A549 (cell line): ENCODE results near the gene EMSY. TPM values are rescaled to one million over a fixed set of nuclear protein-coding genes. Genes with fewer than 3 reads are reported as not detected.

Source experiments
- ATAC-seq, 2 experiments: fragments of 200-7000 bp in 1 of 2; fragments of >200 bp in 1 of 2; cut with Nextera tagmentation in 1 of 2; cut with Tn5 transposase in 1 of 2; 3 replicates each; pipeline versions ENCODE4 v1.8.0 to v1.9.1; 2018 to 2020; ENCODE audit warnings: mild to moderate bottlenecking in 1 of 2, moderate library complexity in 1 of 2
- CTCF ChIA-PET: fragments of 300-600 bp; sonication (Branson Sonifier 250); formaldehyde crosslinking; extraction: SDS; loops from one replicate; lab custom pipeline; 2021; ENCODE audit warnings: antibody characterized with exemption, inconsistent platforms; lab: Yijun Ruan, JAX
- POLR2A ChIA-PET: fragments of 350-600 bp; formaldehyde crosslinking; extraction: SDS; loops from one replicate; lab custom pipeline; 2021; ENCODE audit warnings: antibody characterized with exemption, inconsistent platforms; lab: Yijun Ruan, JAX
- DNase-seq, 2 experiments: peaks; one replicate each; pipeline versions ENCODE4 v3.0.0 to v3.0.0-alpha.2; 2011 to 2016; ENCODE audit warnings: low read depth in 1 of 2, low spot score in 1 of 2
- FAIRE-seq: peaks from 2 replicates; lab custom pipeline; 2011; peaks lifted over from hg19 to GRCh38; lab: Jason Lieb, UNC
- H3K27ac ChIP-seq, 2 experiments: fragments of >200 bp; sonication (Bioruptor Twin); formaldehyde crosslinking; 3 replicates each; pipeline ENCODE4 v1.5.1; 2016 to 2017
- H3K4me1 ChIP-seq: fragments of >200 bp; sonication (Bioruptor Twin); formaldehyde crosslinking; 3 replicates; pipeline ENCODE4 v1.6.1; 2016
- H3K4me2 ChIP-seq: fragments of >200 bp; sonication (Bioruptor Twin); formaldehyde crosslinking; 3 replicates; pipeline ENCODE4 v1.6.1; 2016
- H3K4me3 ChIP-seq: fragments of >200 bp; sonication (Bioruptor Twin); formaldehyde crosslinking; 3 replicates; pipeline ENCODE4 v1.5.1; 2016
- H3K9me3 ChIP-seq: fragments of >200 bp; sonication (Bioruptor Twin); formaldehyde crosslinking; 3 replicates; pipeline ENCODE4 v1.6.1; 2016
- CHD4 ChIP-seq: fragments of 200-600 bp; sonication (generic); IDR thresholded peaks from 2 replicates; pipeline ENCODE4 v1.6.1; 2016; ENCODE audit warnings: antibody characterized with exemption, mild to moderate bottlenecking, borderline replicate concordance
- EHF ChIP-seq: fragments of 250-450 bp; sonication (Bioruptor Pico); IDR thresholded peaks from 2 replicates; pipeline ENCODE4 v1.5.0; 2020; ENCODE audit warnings: mild to moderate bottlenecking
- EHMT2 ChIP-seq: fragments of 200-600 bp; sonication (generic); IDR thresholded peaks from 2 replicates; pipeline ENCODE4 v1.6.1; 2016; ENCODE audit warnings: antibody characterized with exemption, low read depth, mild to moderate bottlenecking, moderate library complexity
- ESRRA ChIP-seq: fragments of 150-350 bp; IDR thresholded peaks from 2 replicates; pipeline ENCODE4 v1.6.1; 2014; ENCODE audit warnings: mild to moderate bottlenecking, low read length, borderline replicate concordance
- FOSL2 ChIP-seq, 2 experiments: fragments of 450-650 bp in 1 of 2; fragments of >200 bp in 1 of 2; sonication (Bioruptor Twin) in 1 of 2; formaldehyde crosslinking; IDR thresholded peaks; 2 replicates each; pipeline versions ENCODE4 v1.5.0 to v1.6.1; 2016 to 2020; ENCODE audit warnings: mild to moderate bottlenecking in 1 of 2, moderate library complexity in 1 of 2
- GATA3 ChIP-seq: IDR thresholded peaks from 2 replicates; pipeline ENCODE4 v1.6.1; 2012; ENCODE audit warnings: borderline replicate concordance
- HDAC2 ChIP-seq: fragments of 200-600 bp; sonication (generic); IDR thresholded peaks from 2 replicates; pipeline ENCODE4 v1.6.1; 2016
- HES2 ChIP-seq: fragments of >200 bp; sonication (Bioruptor Twin); formaldehyde crosslinking; IDR thresholded peaks from 2 replicates; pipeline ENCODE4 v1.6.1; 2016
- JUN ChIP-seq, 2 experiments: fragments of >200 bp; sonication (Bioruptor Twin); formaldehyde crosslinking; IDR thresholded peaks; 2 replicates in 1 of 2; 3 replicates in 1 of 2; pipeline ENCODE4 v1.6.1; 2016 to 2017
- JUNB ChIP-seq: fragments of >200 bp; sonication (Bioruptor Twin); formaldehyde crosslinking; IDR thresholded peaks from 2 replicates; pipeline ENCODE4 v1.6.1; 2016
- MAZ ChIP-seq: fragments of 150-350 bp; IDR thresholded peaks from 2 replicates; pipeline ENCODE4 v1.6.1; 2014; ENCODE audit warnings: antibody characterized with exemption, low read depth, low read length, borderline replicate concordance
- NPAS2 ChIP-seq: fragments of 250-450 bp; sonication (Bioruptor Pico); IDR thresholded peaks from 2 replicates; pipeline ENCODE4 v1.8.0; 2022; ENCODE audit warnings: mild to moderate bottlenecking, moderate library complexity, borderline replicate concordance
- POLR2AphosphoS2 ChIP-seq: conservative IDR thresholded peaks from 2 replicates; pipeline ENCODE4 v1.6.1; 2012; ENCODE audit warnings: low read length, improper control_type of control experiment, inconsistent platforms
- RCOR1 ChIP-seq: fragments of 150-350 bp; IDR thresholded peaks from 2 replicates; pipeline ENCODE4 v1.6.1; 2014; ENCODE audit warnings: antibody characterized with exemption, low read length, low read depth
- REST ChIP-seq: fragments of 200-600 bp; sonication (generic); IDR thresholded peaks from 2 replicates; pipeline ENCODE4 v1.6.1; 2016; ENCODE audit warnings: antibody characterized with exemption, mild to moderate bottlenecking, moderate library complexity
- SREBF2 ChIP-seq: fragments of 450-650 bp; IDR thresholded peaks from 2 replicates; pipeline ENCODE4 v1.6.1; 2014; ENCODE audit warnings: mild to moderate bottlenecking, moderate library complexity
- TFCP2L1 ChIP-seq: fragments of 250-450 bp; sonication (Bioruptor Pico); IDR thresholded peaks from 2 replicates; pipeline ENCODE4 v1.5.0; 2021; ENCODE audit warnings: mild to moderate bottlenecking
- TP53 ChIP-seq: fragments of 250-450 bp; sonication (Bioruptor Pico); IDR thresholded peaks from 2 replicates; pipeline ENCODE4 v1.5.0; 2021; ENCODE audit warnings: mild to moderate bottlenecking, moderate library complexity
- USF2 ChIP-seq: fragments of 450-650 bp; IDR thresholded peaks from 2 replicates; pipeline ENCODE4 v1.6.1; 2014; ENCODE audit warnings: antibody characterized with exemption
- ZFP36 ChIP-seq: fragments of 450-650 bp; IDR thresholded peaks from 2 replicates; pipeline ENCODE4 v1.6.1; 2014; ENCODE audit warnings: borderline replicate concordance; ENCODE audit not compliant: partially characterized antibody
- ZSCAN20 ChIP-seq: fragments of 250-450 bp; sonication (Bioruptor Pico); IDR thresholded peaks from 2 replicates; pipeline ENCODE4 v1.8.0; 2022; ENCODE audit warnings: mild to moderate bottlenecking, moderate library complexity
- WGBS: methylation state at CpG from one replicate; pipeline ENCODE4 v1.1.6; 2017; ENCODE audit errors: missing lambda C conversion rate; 5-methylcytosine and 5-hydroxymethylcytosine counted together
- polyA plus RNA-seq, 4 experiments: library from polyadenylated mRNA; depleted of rRNA in 3 of 4; stranded (reverse); fragments of >200 nt; fragmentation: RNase III in 1 of 4; extraction: RNeasy Plus Mini Kit Qiagen cat#74134 plus additional on column Dnase treatment in 1 of 4; gene quantifications; 2 replicates in 3 of 4; 3 replicates in 1 of 4; pipeline ENCODE4 v1.2.3, GENCODE V29; 2011 to 2017

The EMSY gene
- polyA plus RNA-seq, 2 of the 4 experiments (the other 2 are of a cell fraction): 11.2 to 23.0 TPM

DNA sequence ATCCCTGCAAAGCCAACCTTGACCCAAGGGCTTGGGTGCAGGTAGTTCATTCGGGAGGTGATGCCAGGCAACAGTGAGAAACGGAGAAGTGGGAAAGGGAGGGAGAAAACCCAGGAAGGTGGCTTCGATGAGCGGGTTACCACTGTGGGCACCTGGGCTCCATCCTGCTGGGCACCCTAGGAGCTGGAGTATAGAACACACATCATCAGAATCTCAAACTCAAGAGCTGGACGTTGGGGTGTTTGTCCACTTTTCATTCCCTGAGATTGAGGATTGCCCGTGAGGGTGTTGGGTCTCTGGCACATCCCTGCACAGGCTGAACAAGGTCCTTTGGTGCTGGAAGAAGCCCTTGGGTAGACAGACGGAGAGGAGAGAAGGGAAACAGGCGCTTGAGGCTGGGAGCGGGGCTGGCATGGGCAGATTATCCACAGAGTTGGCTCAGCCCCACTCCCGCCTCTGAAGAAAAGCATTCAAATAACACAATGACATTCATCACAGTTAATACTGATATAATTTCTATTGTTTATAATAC is 155.4 kb downstream of the EMSY start:
- FAIRE-seq: no peak
- no peak for DNase-seq
- ATAC-seq: no peak
- POLR2A ChIA-PET: no interaction called here
- H3K4me1 ChIP-seq: peaks cover 4% of the 10 kb centered on the region; the same call in 1 of the 3 replicates
- no peak overlapping the region for H3K4me2 ChIP-seq
- WGBS: 79% methylated on average over 10 of the region's 10 CpGs
- no peak overlapping the region for H3K27ac ChIP-seq
- CTCF ChIA-PET: interaction anchor here (0.7 to 4.1 kb wide), 4 partner anchors 11 to 80 kb away, joined by 3 to 50 read pairs (median 4); no protein-coding TSS in a partner anchor
- H3K4me3 ChIP-seq: no peak overlapping the region
- TF ChIP-seq USF2: no peak
- TF ChIP-seq GATA3: no peak
- TF ChIP-seq ZSCAN20 (CRISPR knock-in tag): no peak
- TF ChIP-seq HDAC2: no peak
- no peaks in the 10 kb centered on the region for H3K9me3 ChIP-seq

- Histone ChIP-seq H3K4me3 (no peak overlapping the region), H3K9me3 (no peaks in the 10 kb centered on the region), H3K4me2 (no peak overlapping the region), H3K27ac (no peak overlapping the region), H3K4me1 (peaks cover 4% of the 10 kb centered on the region; the same call in 1 of the 3 replicates)
- ATAC-seq: no peak
- POLR2A ChIA-PET: no interaction called here
- WGBS: 86% methylated on average over 5 of the region's 7 CpGs
- CTCF ChIA-PET: no interaction called here
- no peak for DNase-seq
- no peak for FAIRE-seq
- no peak for TF ChIP-seq ZFP36
- TF ChIP-seq CHD4: no peak
- TF ChIP-seq NPAS2 (CRISPR knock-in tag): no peak
- TF ChIP-seq JUNB: no peak
- TF ChIP-seq HDAC2: no peak
- no peak for TF ChIP-seq POLR2AphosphoS2
- TF ChIP-seq SREBF2: no peak
- no peak for TF ChIP-seq EHMT2
- TF ChIP-seq TFCP2L1: no peak
- TF ChIP-seq MAZ: no peak
- TF ChIP-seq EHF (CRISPR knock-in tag): no peak
- TF ChIP-seq HES2: no peak
- TF ChIP-seq FOSL2 (IDR thresholded peaks at IDR 0.05): no peak
- no peak for TF ChIP-seq FOSL2 (CRISPR knock-in tag; IDR thresholded peaks at IDR 0.05)
- TF ChIP-seq RCOR1: no peak
- no peak for TF ChIP-seq ZSCAN20 (CRISPR knock-in tag)
- no peak for TF ChIP-seq JUN (IDR thresholded peaks at IDR 0.05)
- TF ChIP-seq ESRRA: no peak
- no peak for TF ChIP-seq TP53 (CRISPR knock-in tag)
- no peak for TF ChIP-seq REST
Observed at GRCh38 chr11:76601272-76601671, 156.5 kb downstream of the EMSY start.
